Activated CD8-positive, alpha-beta memory T cell treated with anti-CD3 and anti-CD28 coated beads for 36 hours (primary cell): ENCODE data around the gene ANAPC2. TPM values are rescaled to one million over a fixed set of nuclear protein-coding genes. Genes with fewer than 3 reads are reported as not detected.

Experiments
- CTCF ChIA-PET: fragments of 350-600 bp; sonication (Branson Sonifier 250); formaldehyde crosslinking; loops from one replicate; lab custom pipeline; 2021; ENCODE audit warnings: antibody characterized with exemption; lab: Charles Lee
- POLR2A ChIA-PET: fragments of 350-600 bp; sonication (Branson Sonifier 250); formaldehyde crosslinking; loops from one replicate; lab custom pipeline; 2021; ENCODE audit warnings: antibody characterized with exemption; lab: Charles Lee
- total RNA-seq, 2 experiments: library from RNA; stranded (reverse); gene quantifications; one replicate each; pipeline ENCODE4 v1.2.3, GENCODE V29; 2021

ANAPC2 gene
- total RNA-seq, 2 experiments from 2014 or later: 49.1 to 51.8 TPM

- POLR2A ChIA-PET: interaction anchor here (0.5 to 1.5 kb wide), 8 partner anchors 12 to 399 kb away, joined by 3 to 10 read pairs (median 4); partner anchors contain the start of genes ANAPC2, SSNA1 and TUBB4B
- CTCF ChIA-PET: interaction anchor here (0.5 to 5.0 kb wide), 5 partner anchors 12 to 373 kb away, joined by 3 to 21 read pairs (median 5); partner anchors contain the start of genes ANAPC2 and SSNA1
Measured at GRCh38 chr9:137200311-137201204, 12.2 kb upstream of the ANAPC2 start, which contains the start of gene TPRN. TSS of gene TPRN (minus strand) at chr9:137200741. CDS start at chr9:137200711, 30 bp downstream.

GRCh38 chr9:137199411-137200121 is 11.2 kb upstream of the ANAPC2 start:
- POLR2A ChIA-PET: interaction anchor here (1.8 kb wide), 1 partner anchor 11 kb away, joined by 4 read pairs; the partner anchor contains the start of genes ANAPC2 and SSNA1
- CTCF ChIA-PET: interaction anchor here (0.6 to 1.6 kb wide), 2 partner anchors 37 to 150 kb away, joined by 3 to 6 read pairs; no protein-coding TSS in a partner anchor

- ChIA-PET CTCF (interaction anchor here (0.6 to 1.6 kb wide), 3 partner anchors 10 to 150 kb away, joined by 3 to 6 read pairs (median 5); partner anchors contain the start of genes ANAPC2 and SSNA1), POLR2A (interaction anchor here (1.8 kb wide), 1 partner anchor 10 kb away, joined by 4 read pairs; the partner anchor contains the start of genes ANAPC2 and SSNA1)
Measured at GRCh38 chr9:137198902-137199283, 10.5 kb upstream of the ANAPC2 start.

GRCh38 chr9:137198051-137198901 is 9.9 kb upstream of the ANAPC2 start:
- ChIA-PET CTCF (interaction anchor here (0.8 to 1.6 kb wide), 3 partner anchors 9 to 38 kb away, joined by 3 to 6 read pairs (median 5); partner anchors contain the start of genes ANAPC2 and SSNA1), POLR2A (interaction anchor here (1.8 kb wide), 1 partner anchor 10 kb away, joined by 4 read pairs; the partner anchor contains the start of genes ANAPC2 and SSNA1)

GRCh38 chr9:137195525-137196220 is 7.3 kb upstream of the ANAPC2 start:
- POLR2A ChIA-PET: interaction anchor here (0.5 kb wide), 1 partner anchor 398 kb away, joined by 3 read pairs; no protein-coding TSS in a partner anchor
- CTCF ChIA-PET: interaction anchor here (0.6 to 1.4 kb wide), 4 partner anchors 7 to 81 kb away, joined by 3 to 4 read pairs (median 3); partner anchors contain the start of genes ANAPC2, DPP7, NDOR1 and SSNA1

GRCh38 chr9:137194909-137195308 is 6.5 kb upstream of the ANAPC2 start:
- ChIA-PET CTCF (interaction anchor here (1.0 to 1.4 kb wide), 2 partner anchors 10 to 80 kb away, joined by 3 to 4 read pairs; partner anchors contain the start of genes DPP7, NDOR1 and TMEM203), POLR2A (no interaction called here)

- CTCF ChIA-PET: interaction anchor here (1.2 to 1.4 kb wide), 2 partner anchors 10 to 11 kb away, joined by 3 to 4 read pairs; partner anchors contain the start of genes NDOR1 and TMEM203
- POLR2A ChIA-PET: no interaction called here
Measured at GRCh38 chr9:137194388-137194787, 6.0 kb upstream of the ANAPC2 start.

- ChIA-PET POLR2A (no interaction called here), CTCF (interaction anchor here (1.2 kb wide), 1 partner anchor 10 kb away, joined by 3 read pairs; no protein-coding TSS in a partner anchor)
Measured at GRCh38 chr9:137193771-137194170, 5.4 kb upstream of the ANAPC2 start.

- CTCF ChIA-PET: interaction anchor here (1.7 kb wide), 1 partner anchor 44 kb away, joined by 4 read pairs; no protein-coding TSS in a partner anchor
- POLR2A ChIA-PET: interaction anchor here (0.6 kb wide), 1 partner anchor 55 kb away, joined by 5 read pairs; no protein-coding TSS in a partner anchor
Measured at GRCh38 chr9:137192859-137193258, 4.5 kb upstream of the ANAPC2 start.

- POLR2A ChIA-PET: interaction anchor here (0.6 kb wide), 1 partner anchor 56 kb away, joined by 5 read pairs; no protein-coding TSS in a partner anchor
- CTCF ChIA-PET: interaction anchor here (0.5 to 1.7 kb wide), 2 partner anchors 44 to 67 kb away, joined by 4 to 5 read pairs; no protein-coding TSS in a partner anchor
Measured at GRCh38 chr9:137192448-137192780, 4.1 kb upstream of the ANAPC2 start.

GRCh38 chr9:137191691-137192447 is 3.5 kb upstream of the ANAPC2 start:
- ChIA-PET POLR2A (interaction anchor here (0.6 kb wide), 1 partner anchor 63 kb away, joined by 3 read pairs; no protein-coding TSS in a partner anchor), CTCF (interaction anchor here (0.5 to 1.7 kb wide), 2 partner anchors 45 to 66 kb away, joined by 4 to 5 read pairs; no protein-coding TSS in a partner anchor)

GRCh38 chr9:137191245-137191644 is 2.9 kb upstream of the ANAPC2 start:
- POLR2A ChIA-PET: interaction anchor here (0.6 kb wide), 1 partner anchor 63 kb away, joined by 3 read pairs; no protein-coding TSS in a partner anchor

GRCh38 chr9:137190315-137190856 is 2.0 kb upstream of the ANAPC2 start:
- ChIA-PET CTCF (interaction anchor here (0.5 to 3.1 kb wide), 4 partner anchors 12 to 326 kb away, joined by 3 to 21 read pairs (median 4); partner anchors contain the start of genes GRIN1 and TPRN), POLR2A (interaction anchor here (0.5 to 3.4 kb wide), 4 partner anchors 46 to 60 kb away, joined by 3 to 19 read pairs (median 4); partner anchors contain the start of gene TUBB4B)

More at GRCh38 chr9:137191245-137191644, 2.9 kb upstream of the ANAPC2 start:
- CTCF ChIA-PET: no interaction called here

GRCh38 chr9:137189297-137190295 is 1.2 kb upstream of the ANAPC2 start:
- POLR2A ChIA-PET: interaction anchor here (0.8 to 3.4 kb wide), 10 partner anchors 11 to 382 kb away, joined by 3 to 19 read pairs (median 4); partner anchors contain the start of genes TPRN and TUBB4B

More at GRCh38 chr9:137189297-137190295, 1.2 kb upstream of the ANAPC2 start:
- CTCF ChIA-PET: interaction anchor here (0.8 to 3.2 kb wide), 13 partner anchors 9 to 155 kb away, joined by 3 to 21 read pairs (median 4); partner anchors contain the start of genes GRIN1, RNF224, SLC34A3 and TPRN
